HG03442 (cell line): ENCODE results near the gene TALDO1.

Experiments
- ATAC-seq: cut with Tn5 transposase; IDR thresholded peaks from one replicate; pipeline ENCODE4 v1.9.1; 2021; ENCODE audit warnings: mild to moderate bottlenecking, moderate library complexity; ENCODE audit not compliant: unreplicated experiment

TALDO1 gene

DNA sequence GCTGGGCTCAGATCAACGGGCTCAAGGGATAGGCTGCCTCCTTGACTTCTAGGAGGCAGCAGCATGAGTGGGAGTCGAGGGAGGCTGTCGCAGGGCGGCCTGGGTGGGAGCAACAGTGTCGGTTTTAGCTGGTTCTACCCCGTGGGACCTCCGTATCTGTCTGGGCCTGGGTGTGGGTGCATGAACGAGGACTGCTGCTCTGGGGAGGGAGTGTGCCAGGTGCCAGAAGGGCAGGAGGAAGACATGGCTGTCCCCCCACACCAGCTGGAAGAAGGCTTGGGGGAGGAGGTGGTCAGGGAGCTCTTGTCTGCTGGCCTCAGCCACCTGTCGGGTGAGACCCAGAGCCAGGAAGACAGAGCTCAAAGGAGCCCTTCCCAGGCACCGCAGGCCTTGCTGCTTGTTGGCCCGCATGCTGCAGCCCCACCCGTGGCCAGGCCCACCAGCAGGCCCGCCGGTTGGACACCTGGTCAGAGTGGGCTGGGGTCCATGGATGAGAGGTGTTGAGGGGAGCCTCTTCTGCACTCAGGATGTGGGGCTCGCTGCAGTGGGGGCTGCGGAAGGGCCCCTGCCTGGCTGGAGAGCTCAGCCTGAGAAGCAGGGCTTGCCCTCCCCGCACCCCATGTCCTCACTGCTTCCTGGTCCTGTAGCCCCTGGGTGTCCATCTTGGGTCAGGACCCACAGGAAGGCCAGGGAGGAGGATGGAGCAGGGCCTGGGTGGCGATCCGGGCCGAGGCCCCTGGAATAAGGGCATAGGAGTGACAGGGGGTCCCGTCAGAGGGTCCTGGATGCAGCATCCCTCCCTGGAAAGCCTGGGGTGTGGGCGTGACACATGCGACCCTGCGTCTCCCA, 39.2 kb downstream of the TALDO1 start:
- no peak for ATAC-seq

DNA sequence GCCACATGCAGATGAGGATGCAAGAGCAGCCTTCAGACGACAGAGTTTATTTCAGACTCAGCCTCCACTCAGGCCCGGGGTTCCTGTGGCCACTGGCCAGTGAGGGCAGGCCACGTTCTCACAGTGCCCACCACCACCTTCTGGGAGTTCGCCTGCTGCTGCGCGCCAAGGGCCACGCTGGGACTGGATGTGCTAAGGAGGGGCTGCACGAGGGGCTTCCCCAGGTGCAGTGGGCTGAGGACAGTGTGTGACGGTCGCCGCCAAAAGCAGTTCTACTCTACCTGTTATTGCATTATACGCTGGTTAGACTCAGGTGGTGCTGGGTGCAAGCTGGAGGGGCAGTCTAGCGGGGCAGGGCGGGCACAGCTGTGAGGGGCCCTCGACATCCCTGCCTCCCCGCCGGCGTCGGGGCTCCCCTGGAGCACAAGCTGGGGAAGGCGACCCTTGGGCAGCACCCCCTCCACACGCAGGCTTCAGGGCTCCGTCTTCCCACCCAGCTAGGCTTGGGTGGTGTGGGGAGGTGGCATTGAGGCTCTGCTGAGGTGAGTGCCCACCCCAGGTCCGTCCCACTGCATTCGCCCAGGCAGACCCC, 39.9 kb downstream of the TALDO1 start:
- no peak for ATAC-seq

DNA sequence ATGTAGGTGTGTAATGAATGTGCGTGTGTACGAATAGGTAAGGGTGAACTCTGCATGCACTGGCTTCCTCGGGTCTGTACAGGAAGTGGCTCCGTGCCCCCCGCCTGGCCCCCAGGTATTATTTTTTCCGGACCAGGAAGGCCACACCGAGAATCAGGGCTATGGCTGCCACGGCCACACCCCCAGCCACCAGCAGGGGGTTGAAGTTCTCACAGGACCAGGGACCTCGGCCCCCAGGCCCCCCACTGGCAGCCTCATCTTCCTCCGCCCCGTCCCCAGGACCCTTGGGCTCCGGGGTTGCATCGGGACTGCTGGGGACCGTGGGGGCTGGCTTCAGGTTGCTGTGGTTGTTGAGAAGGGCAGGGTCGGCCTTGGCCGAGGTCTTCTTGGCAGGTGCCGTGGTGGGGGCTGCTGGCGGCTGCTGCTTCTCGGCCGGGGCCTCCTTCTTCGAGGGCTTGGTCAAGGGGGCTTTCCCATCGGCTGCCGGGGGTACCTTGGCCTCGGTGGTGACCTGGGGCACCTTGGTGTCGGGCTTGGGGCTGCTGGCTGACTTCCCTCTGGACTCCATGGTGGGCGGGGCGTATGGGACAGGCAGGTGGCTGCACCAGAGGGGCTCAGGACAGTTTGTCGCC, 40.9 kb downstream of the TALDO1 start:
- ATAC-seq: no peak

- ATAC-seq: no peak
Observed at GRCh38 chr11:788953-789940, 42.0 kb downstream of the TALDO1 start.

DNA sequence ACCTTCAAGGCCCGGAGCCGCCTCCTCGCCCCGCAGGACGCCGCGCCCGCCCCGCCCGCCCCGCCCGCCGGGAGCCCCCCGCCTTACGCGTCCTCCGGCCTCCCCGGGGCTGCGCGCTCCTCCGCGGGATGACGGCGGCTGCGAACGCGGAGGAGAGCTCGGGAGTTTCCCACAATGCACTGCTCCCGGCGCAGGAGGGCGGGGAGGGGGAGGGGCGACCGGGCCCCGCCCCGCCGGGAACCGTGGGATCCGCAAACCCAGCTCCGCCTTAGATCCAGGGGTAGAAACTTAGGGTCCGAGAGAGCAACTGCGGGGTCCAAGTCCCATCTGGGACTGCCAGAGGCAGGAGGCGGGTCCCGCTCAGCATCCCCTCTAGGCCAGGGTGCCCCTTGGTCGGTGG, 42.7 kb downstream of the TALDO1 start, which contains the start of gene CEND1:
TSS of gene CEND1 (minus strand) at position 148 of the 400 bp plus-strand sequence. CDS start 1,514 bp downstream, outside the sequence.
- ATAC-seq: no peak

DNA sequence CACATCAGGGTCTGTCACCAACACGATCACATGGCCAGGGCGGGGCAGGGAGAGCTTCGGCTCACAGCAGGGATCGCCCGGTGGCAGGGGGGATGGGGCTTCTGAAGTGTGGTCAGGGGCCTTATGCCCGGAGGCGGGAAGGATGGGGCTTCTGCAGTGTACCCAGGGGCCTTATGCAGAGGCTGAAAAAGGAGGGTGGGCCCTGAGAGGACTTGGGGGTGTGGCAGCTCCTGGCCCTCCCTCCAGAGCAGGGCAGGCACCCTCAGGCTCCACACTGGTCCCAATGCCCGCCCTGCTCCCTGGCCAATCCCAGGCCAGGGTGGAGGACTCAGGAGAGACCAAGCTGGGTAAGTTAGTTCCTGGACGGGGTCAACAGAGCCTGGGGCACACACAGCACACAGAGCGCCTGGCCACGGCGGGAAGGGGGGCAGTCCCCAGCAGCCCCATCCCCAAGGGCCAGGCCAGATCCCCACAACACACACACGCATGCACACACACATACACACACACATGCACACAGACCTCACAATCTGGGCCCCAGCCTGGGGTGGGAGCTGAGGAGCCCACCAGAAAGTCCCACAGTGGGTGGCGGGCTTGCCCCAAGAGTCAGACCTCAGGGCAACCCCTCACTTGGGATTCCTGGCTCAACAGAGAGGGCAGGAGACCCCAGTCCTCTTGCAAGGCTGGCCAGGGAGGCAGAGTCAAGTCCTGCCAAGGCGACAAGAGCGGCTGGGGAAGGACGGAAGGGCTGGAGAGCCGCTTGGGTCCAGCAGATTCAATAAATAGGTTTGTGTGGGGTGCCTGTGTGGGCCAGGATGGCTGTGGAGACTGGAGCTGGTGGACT, 43.7 kb downstream of the TALDO1 start:
- no peak for ATAC-seq

DNA sequence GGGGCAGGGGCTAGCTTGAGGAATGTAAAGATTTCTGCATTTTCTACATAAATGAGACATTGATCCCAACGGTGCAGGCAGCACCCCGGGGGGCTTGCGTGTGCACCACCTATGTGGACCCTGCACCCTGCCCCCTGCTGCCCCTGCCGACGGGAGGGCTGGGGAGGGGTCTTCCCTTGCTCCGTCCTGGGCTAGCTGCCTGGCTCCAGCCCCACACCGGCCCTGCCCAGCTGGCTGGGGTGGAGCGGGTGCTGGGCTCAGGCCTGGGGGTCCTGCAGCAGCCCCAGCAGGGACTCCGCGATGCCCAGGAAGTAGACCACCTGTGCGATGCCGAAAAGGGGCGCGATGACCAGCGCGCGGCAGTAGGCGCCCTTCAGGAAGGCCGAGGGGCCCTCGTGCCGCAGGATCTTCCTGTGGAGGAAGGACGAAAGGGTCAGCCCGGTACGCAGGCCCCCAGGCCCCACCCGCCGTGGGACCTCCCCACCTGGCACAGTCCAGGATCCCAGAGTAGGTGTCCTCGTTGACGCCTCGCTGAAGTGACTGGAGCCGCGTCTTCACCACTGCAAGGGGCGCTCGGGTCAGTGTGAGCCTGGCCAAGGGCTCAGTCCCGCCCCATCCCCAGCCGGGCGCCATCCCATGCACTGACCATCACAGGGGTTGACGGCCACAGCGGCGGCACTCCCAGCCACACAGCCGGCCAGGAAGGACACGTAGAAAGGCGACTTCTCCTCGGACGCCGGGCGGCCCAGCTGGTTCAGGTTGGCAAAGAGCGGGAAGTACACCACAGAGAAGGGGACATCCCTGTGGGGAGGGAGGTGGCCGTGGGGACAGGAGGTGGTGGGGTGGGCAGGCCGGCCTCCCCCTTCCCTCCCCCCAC, 44.6 kb downstream of the TALDO1 start:
- ATAC-seq: no peak

DNA sequence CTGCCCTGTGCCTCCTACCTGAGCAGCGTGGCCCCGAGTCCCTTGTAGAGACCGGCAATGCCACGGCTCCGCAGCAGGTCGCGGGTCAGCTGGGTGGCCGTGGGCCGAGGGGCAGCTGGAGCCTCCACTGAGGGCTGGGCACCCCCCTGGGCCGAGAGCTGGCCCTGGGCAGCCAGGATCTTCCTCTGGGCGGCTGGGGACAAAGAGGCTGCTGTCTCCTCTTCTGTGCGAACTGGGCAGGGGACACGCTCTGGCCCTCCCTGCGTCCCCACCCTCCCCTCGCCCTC, 45.2 kb downstream of the TALDO1 start:
- ATAC-seq: no peak

DNA sequence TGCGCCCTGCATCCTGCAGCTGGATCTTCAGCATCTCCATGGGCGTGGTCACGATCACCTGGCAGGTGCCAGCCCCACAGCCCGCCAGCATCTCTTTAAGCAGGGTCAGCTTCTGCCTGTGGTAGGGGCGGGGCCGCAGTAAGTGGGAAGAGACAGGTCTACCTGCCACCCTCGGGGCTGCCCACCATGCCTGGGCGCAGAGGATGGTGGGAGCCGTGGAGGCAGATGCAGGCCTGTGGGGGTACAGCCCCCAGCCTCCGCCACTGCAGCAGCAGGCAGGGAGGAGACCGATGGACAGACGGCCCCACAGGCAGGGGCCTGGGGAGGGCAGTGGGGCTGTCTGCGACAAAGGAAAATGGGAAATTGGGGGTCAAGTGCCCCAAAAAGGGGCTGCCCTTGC, 45.6 kb downstream of the TALDO1 start:
- ATAC-seq: no peak

GRCh38 chr11:793556-793955, 46.3 kb downstream of the TALDO1 start:
- no peak for ATAC-seq

DNA sequence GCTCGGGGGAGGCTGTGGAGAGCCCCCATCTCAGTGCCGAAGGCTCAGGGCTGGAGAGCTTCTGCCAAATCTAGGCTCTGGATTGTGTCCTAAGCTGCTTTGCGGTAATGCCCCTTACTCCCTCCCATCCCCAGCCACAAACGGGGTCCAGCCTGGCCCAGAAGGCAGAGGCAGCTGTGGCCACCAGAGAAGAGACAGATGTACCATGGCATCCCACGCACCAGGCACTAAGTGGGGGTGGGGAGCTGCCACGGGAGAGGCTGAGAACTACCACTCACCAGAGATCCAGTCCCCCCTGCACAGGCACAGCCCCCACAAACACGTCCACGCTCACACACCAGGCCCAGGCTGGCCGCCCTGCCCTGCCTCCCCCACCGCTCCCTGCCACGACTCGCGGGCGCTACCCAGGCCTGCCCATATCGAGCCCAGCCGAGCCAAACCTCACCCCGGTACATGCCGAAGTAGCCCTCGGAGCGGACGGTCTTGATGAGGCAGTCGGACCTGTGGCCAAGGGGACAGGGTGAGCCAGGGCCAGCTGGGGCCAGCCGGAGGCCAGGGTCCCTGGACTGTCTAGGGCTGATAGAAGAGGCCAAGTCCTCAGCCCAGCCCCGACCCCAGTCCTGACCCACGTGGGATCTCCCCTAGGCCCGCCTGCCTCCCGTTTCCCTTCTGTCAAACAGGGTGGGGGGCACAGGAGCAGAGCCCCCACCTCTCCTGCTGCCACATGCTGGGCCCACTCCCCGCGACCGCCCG, 46.9 kb downstream of the TALDO1 start:
- no peak for ATAC-seq

- no peak for ATAC-seq
Observed at GRCh38 chr11:794766-795633, 47.7 kb downstream of the TALDO1 start.

DNA sequence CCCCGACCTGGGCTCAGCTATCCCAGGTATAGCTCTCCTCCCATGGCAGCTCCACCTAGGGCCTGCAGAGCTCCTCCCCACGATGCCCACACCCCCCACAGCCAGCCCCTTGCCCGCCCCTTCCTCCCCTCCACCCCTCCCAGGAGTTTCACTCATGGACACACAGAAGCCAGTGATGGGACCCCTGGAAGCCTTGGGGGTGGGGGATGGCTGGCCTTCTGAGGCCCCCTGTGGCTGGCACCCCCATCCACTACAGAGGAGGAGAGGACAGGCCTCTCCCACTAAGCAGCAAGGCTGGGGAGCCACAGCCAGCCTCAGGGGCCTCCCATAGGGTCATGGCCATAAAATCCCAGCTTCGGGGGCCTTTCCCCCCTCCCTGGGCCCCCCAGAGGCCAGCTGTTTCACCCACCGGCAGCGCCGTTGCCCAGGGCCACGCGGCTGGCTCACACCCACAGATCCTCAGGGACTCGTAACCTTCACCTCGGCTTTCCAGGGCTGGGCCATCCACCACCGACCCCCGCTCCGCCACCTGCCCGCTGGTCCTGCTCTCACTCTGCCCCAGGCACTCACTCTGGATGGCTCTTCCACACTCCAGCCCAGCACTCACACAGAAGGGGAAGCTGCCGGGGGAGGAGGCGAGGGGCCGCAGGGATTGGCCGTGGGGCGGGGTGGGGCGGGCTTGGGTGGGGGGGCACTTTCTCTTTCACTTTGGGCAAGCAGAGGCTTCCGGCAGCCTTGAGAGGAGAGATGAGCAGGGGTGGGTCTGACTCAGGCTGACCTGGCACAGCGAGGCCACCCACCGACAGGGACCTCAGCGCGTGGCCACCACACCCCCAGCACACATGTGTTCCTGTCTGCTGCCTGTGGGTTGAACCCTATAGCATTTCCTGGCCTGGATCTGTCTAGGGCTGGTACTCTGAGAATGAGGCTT, 48.6 kb downstream of the TALDO1 start:
- no peak for ATAC-seq

GRCh38 chr11:796565-797295, 49.5 kb downstream of the TALDO1 start:
- no peak for ATAC-seq

- peak; percentile 34 for ATAC-seq
Observed at GRCh38 chr11:797296-798092, 50.2 kb downstream of the TALDO1 start.
